HS-5 (cell line): Measurements from ENCODE around the gene FOXP2.

Experiments
- DNase-seq: peaks from one replicate; pipeline ENCODE4 v3.0.0-alpha.2; 2012; ENCODE audit warnings: low read depth

The FOXP2 gene

DNA sequence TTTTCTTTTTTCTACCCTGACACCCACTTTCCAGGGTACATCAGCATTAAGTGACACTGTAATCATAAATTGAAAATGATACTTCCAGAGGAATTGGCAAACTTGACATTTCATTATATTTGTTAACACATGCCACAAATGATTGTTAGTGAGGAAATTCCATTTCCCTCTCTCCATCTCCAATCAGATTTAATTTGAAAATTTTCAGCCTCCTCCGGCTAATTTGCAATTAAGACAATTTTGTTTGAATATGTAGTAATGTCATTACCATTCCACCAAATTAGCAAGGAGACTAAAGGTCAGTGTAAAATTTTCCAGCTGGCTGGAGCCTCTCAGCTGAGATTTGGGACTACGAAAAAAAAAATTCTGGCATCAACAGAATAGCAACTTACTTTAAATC lies 242.7 kb downstream of the FOXP2 start:
- DNase-seq: no peak

DNA sequence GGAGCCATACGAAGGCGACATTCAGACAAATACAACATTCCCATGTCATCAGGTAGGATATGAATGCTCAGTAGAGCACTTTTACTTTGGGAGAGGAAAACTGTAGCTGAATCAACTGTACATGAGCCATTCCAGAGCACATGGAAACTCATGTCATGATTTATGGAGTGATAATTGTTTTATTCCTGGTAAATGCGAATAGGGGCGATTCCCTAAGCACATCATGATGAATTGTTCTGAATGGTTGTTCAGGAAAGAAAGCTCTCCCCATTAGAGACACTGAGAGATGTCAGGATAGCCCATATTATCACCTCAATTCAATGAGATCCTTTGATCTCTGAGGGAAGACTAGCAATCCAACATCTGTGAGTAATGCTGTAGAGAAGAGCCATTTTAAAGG lies 243.6 kb downstream of the FOXP2 start:
- no peak for DNase-seq

DNA sequence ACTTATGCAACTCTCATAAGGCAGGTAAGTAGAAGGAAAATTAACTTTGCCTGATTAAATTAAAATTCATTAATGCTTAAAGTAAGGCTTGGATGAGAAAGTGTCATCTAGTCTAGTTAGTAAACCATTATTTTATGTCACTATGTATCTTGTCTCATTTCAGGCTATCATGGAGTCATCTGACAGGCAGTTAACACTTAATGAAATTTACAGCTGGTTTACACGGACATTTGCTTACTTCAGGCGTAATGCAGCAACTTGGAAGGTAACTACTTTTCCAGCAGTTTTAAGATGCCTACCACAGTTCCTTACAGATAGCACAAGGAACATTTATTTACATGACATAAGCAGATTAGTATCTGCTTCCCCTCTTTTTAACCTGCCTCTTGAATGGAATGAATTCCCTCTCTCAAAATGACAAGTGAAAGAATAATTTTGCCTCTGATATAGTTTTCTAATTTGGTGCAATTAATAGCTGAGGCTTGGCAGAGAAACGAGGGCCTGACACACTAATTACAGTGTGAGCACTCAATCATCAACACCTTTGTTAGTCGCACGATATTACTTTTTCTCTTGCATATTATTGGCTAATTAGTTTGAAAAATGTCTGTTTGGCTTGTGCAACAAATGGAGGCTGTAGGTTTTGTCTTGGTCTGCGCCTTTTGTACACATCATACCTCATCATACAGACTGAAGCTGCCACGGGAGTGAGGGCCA lies 245.0 kb downstream of the FOXP2 start:
- no peak for DNase-seq

DNA sequence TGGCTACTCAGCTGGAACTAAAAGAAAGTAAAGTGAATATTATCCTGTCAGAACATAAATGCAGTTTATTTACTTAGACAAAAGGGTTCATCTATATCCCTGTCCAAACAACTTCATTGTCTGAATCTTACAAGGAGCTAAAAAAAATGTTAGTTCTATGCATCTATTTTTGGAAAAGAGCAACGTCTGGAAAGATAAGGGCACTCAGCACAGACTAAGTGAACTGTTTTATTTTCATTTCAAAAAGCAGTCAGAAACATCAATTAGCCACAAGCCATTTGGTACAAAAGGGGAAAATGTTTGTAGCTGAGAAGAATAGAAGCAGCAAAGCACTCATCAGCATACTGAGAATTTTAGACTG lies 245.5 kb downstream of the FOXP2 start:
- no peak for DNase-seq

DNA sequence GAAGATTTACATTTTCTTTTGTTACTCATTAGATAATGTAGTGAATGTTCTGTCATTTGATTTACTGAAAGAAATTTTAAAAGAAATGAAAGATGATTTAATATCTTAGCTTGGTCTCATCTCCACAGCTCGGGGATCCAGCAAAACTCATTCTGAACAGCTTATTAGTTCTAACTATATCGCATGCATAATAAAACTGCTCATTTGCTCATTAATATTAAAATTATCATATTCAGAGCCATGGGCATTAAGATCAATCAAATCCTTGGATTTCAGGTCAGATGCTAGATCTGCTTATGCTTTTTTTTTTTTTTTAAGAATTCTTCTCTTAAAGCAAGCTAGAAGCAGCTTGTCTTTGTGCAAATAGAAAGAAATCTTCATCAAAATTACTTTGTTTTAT lies 246.1 kb downstream of the FOXP2 start:
- no peak for DNase-seq

DNA sequence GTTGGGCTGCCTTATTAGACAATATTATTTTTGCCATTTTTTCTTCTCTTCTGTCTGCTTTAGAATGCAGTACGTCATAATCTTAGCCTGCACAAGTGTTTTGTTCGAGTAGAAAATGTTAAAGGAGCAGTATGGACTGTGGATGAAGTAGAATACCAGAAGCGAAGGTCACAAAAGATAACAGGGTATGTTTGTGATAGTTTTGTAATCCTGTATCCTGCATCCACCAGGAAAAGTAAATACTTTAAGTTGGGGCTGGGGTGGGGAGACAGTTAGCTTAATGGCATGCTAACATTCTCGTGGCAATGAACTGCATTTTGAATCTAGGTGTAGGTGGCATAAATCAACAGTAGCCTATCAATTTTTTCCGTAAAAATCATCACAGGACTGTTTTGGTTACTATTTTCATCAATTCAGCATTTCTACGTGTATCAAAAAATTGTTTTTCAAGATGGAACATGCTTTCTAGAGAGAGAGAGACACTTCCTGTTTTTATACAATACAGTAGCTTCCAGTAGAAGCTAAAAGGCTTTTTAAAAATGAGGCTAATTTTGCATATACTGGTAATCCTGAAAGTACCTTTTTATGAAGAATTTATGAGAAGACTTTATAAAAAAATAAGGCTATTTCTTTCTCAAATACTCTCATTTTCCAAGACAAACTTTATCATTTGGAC lies 247.5 kb downstream of the FOXP2 start:
- no peak for DNase-seq

DNA sequence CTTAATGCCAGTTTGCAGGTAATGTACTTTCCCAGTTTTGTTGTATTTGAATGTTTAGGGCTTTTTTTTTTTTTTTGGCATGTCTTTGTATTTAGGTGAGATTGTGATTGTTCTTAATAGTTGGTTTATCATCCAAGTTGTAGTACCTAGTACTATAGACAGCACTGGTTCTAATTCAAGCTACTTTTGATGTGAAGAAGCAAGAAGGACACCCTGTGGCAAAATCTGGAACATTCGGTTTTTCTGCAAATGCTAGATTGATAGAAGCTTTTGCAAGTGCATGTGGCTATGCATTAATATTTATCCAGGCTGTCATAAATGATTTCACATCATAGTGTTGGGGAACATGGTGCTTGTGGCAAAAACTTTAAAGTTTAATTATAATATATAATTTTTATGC lies 248.9 kb downstream of the FOXP2 start:
- DNase-seq: peak; percentile 2

DNA sequence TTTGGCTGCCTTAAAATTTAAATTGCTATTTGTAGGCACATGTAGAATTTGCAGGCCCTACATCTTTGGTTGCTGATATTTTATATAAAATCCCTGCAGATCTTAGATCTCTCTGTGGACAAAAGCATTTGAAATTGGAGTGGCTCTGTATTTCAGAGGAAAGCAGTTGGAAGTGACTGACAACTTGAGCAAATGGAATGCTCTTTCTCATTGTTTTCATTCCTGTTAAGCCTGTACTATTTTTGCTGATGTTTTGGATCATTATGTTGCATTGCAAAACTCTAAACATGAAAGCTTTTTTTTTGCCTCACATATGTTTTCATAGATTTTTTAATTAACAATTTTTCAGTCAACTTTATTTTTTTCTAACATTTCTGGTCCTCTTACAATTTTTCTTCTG lies 256.1 kb downstream of the FOXP2 start:
- DNase-seq: no peak

DNA sequence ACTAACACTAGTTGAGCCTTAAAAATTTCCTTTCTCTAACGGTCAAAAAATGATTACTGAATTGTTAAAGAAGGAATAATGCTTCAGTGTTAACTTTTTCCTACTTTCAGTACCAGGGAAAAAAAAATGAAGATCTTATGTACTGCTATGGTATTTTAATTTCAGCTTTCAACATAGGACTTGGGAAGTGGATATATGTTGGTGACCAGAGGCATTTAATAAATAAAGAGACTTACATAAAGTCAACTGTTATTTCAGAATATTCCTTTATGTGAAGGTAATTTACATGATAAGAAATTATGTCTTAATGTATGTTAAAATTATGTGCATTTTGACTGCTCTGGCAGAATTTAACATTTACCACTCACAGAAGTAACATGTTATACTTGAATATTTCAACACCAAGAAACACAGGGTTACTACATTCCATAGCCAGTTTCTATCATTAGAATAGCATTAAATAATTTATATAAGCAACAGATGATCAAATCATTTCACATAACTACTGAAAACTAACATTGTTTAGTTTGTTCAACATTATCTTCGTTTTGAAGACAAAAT lies 257.0 kb downstream of the FOXP2 start:
- DNase-seq: no peak

DNA sequence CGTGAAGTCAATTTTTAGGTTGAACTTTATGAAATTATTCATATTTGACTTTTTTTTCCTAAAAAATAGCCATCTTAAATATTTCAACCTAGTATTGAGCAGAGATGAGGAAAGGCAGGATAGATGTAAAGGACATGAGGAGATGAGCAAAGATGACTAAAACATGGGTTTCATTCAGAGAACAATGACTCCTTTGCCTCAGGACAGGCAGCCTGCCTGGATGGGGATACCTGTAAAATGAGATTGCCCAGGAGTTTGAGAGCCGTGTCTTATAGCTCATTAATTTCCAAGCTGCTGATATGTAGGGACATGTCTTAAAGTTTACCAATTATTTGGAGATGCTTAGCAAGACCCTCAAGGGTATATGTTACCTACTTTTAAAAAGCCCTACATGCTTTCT lies 263.5 kb downstream of the FOXP2 start:
- DNase-seq: no peak

DNA sequence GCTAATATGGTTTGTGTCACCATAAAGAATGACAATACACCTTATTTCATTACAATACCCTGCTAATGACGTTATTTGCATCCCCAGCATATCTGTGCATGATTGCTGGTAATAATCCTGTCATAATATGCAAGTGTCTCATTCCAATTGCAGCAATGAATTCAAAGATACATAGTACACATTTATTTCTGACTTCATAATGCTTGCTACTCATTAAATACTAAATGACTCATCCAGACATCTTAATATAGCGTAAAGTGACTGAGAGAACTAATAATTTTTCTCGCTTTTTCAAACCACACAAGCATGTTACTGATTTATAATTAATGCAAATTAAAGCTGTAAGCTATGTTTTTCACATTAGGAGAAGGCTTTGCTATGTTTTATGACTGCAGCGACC lies 272.6 kb downstream of the FOXP2 start:
- DNase-seq: no peak

DNA sequence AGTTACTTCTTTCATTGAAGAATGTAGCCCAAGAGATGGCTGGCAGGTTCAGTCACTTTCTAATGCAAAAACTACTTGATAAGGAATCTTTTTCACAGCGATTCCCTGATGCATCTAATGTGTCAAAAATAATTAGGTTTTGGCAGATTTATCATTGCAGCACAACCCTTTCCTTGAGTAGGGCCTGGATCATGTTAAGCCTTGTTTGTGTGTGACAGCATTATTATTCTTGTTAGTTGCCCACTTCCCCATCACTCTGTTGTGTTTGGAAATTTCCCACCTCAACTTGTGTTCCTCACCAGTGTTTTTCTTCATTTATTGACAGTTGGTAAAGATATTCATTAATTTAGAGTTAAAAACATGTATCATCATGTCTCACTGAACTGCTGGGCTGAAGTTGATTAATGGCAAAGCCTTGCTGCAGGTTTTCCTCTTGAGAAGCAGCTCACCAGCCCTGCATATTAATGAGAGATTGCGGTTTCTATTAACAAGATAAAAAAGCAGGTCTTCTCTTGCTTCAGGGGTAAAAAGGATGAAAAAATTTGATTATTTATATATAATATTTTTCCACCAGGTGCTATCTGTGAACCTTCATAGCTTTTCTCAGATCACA lies 273.9 kb downstream of the FOXP2 start:
- no peak for DNase-seq

DNA sequence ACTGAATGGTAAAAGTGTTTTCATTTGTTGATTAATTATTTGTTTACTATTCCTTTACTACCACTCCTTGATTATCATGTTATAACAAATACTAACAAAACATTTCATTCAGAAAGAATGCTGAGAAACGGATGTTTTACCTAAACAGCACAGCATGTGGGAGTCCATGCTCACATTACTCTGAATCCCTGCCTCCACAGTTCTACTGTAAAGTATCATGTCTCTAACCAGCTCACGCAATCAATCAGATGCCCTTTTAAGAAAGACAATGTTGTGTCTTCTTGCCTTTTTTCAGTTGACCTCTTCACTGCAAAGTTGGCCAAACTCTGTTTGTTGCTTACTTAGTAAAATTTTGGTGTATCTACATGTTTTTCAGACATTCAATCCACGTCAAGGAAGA lies 274.8 kb downstream of the FOXP2 start:
- DNase-seq: no peak

DNA sequence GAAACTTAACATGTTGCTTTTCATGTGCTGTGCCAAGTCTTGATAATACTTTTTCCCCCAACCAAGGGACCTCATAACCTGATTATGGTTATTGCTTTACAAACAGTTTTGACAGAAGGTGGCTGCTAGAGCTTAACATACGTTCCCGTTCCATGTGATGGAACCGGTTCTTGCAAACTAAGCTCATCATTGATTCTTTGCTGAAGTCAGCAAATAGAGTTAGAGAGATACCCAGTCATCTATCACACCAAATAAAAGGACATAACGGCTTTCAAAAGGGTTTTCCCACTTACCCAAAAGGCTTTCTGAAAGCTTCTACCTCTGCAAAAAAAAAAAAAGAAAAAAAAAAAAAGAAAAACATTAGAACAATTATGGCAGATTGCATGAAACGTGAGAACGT lies 277.0 kb downstream of the FOXP2 start:
- no peak for DNase-seq

DNA sequence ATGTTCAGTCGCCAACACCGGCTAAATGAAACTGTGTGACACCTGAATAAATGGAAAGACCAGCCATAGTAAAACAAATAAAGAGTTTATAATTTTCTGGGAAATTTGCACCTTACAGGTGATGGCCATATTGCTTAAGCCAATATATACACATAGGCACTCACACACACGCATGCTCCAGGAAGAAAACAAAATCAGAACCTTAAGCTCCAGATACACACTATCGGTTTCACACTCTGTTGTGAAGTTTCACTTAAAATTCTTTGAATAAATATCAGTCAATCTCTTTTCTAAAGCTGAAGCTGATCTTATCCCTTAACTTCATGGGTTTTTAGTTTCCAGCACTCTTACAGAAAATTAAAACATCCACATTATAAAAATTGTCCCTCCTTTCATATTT lies 280.6 kb downstream of the FOXP2 start:
- no peak for DNase-seq

DNA sequence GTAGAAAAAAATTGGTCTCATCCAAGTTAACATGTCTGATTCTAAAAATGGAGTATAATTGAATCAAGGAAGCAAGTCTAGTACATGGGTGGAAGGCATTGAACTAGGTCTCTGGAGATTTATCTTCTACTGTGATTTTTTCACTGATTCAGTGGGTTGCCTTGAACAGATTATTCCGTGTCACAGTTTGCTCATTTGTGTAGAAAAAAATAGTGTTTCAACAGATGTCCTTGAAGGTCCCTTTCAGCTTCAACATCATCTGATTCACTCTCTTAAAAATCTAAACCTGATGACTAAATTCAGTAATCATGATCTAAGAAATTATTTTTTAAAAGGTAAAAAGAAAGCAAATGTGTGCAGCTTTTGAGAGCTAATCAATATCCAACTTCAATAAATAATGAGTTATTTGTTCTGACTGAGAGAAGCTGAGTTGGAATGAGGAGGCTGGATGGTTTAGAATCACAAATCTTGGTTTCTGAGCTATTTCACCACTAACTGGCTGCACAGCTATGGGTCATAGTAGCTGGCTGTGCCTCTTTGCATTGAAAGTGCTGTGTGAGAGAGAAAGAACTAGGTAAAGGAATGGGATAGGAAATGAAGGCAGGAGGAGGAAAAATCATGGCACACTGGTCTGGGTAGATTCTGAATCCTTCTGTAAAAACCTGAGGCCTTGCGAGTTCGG lies 285.8 kb downstream of the FOXP2 start:
- no peak for DNase-seq

DNA sequence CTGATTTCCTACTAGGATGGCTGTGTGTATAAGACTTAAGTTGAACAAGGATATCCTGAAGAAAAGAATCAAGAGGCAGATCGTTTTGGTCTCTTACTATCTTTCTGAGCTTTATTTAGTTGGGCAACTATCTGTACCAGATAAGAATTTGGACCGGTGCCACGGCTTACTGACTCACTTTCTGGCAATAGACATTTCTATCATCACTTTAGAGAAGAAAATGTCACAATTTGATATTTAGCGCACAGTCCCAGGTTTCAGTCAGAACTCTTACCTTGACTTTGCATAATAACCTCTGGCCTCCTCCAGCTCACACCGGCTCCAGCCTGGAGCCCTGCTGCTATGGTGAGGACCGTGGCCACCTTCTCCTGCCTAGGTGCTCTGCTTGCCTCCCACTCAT lies 289.1 kb downstream of the FOXP2 start:
- peak; percentile 15 for DNase-seq

DNA sequence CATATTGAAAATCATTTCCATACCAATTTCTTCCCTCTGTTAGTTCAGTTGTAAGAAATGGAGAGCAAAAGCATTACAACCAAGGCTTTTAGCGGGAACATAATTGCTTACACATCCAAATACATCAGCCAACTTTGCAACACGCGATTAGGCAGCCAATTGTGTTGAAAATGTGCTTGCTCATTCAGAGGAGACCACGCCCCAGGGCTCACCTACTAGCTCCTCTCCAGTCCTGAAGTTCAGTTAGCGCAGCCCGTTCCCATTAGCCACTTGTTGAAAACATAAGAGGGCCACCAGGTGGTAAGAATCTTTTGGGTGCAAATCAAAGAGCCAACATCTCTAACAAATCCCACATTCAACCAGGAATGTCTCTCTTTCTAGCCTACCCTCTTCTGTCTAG lies 294.0 kb downstream of the FOXP2 start:
- no peak for DNase-seq

DNA sequence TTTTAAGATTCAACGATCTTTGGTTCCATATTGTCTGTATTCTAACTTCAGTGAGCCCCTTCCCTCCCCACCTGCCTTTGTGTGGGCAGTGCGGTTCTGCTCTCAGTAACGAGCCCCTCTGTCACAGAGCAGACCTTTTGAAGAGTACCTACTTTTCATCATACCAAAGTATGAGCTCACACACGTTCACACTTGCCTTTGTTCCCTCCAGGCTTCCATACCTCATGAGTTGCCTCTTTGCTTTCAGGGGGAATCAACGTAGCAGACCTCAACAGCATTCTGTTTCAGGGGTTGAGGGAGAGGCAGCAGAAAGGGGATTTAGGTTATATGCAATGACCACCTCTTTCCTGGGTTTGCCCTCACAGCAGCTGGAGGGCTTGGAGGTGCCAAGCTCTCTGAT lies 295.9 kb downstream of the FOXP2 start:
- no peak for DNase-seq

DNA sequence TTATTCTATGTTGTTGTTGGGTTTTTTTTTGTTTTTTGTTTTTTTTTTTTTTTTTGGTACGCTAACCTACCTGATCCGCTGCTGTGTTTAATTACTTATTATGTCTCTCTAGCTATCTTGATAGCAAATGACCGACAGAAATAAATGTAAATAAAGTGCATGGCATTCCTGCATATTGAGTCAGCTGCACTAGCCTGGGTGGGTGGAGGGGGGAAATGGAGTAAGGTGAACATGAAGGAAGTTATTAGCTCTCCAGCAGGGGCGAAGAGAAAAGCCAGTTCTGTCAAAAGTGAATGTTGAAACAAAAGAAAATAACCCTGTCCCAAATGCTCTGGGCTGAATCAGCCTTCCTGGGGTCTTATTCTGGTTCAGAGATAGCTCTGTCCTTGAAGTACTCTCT lies 296.6 kb downstream of the FOXP2 start:
- no peak for DNase-seq

DNA sequence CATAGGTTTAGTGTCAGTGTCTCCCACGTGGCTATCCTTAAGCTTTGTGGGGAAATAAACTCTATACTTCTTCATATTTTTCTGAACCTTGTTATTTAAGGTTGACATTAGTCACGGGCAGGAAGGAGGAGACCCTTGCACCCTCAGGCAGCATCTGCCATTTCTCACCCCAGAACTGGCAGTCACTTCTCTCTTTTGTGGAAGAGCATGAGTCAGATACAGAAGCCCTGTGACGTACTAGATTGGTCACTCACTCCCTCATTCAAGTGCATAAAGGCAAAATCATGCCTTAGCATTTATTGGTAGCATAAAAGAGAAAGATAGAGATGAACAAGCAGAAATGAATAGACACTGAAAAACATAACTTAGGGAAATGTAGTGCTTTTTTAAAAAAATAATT lies 301.3 kb downstream of the FOXP2 start:
- DNase-seq: no peak

DNA sequence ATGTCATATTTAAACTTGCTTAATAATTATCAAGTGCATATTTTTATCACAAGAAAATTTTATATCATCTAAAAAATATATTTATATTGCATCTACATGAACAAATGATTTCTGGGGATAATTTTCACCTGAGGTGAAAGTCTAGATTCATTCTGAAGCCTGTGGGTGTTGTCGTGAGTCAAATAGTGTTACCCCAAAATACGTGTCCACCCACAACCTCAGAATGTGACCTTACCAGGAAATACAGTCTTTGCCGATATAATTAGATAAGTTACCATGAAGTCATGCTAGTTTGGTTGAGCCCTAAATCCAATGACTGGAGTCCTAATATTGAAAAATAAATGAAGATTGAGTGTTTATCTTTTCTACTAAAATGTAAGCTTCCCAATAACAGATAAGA lies 304.2 kb downstream of the FOXP2 start:
- no peak for DNase-seq

DNA sequence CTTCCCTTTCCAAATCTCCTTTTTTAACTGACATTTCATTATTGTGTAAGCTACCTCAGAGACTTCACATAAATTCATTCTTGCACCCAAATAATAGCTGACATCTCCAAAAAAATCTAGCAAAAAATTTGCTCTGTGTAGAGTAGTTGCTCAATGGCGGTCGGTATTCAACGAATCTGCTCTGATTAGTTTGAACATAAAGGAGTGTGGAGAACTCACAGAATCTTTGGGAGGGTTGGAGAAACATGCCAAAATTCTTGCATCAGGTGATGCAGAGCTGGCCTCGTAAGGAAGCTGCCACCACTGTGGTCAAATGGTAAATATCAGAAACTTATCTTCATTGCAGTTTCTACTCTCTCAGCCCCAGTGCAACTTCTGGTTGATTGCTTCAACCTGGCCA lies 306.1 kb downstream of the FOXP2 start:
- DNase-seq: no peak
